Right kidney (tissue), 1 donor: ENCODE measurements around the gene CACTIN.
"Not testable (repeated sequence)": the region's sequence is repeated elsewhere in the genome, so short reads cannot be mapped to it uniquely, and the experiment has no call there.

ENCODE experiments used
- DNase-seq: peaks from one replicate; pipeline ENCODE4 v3.0.0-alpha.2; 2016

The CACTIN gene

GRCh38 chr19:3570042-3570441 is 56.5 kb downstream of the CACTIN start:
- DNase-seq: not testable (repeated sequence)

- no peak for DNase-seq
Observed at GRCh38 chr19:3565139-3565538, 61.5 kb downstream of the CACTIN start.

GRCh38 chr19:3563709-3564524 is 62.7 kb downstream of the CACTIN start:
- no peak for DNase-seq
